Left hindlimb (tissue), 1 donor: ENCODE data around the gene FSTL5.

ENCODE experiments used
- DNase-seq: peaks from one replicate; pipeline ENCODE4 v3.0.0-alpha.2; 2018

The FSTL5 gene

DNA sequence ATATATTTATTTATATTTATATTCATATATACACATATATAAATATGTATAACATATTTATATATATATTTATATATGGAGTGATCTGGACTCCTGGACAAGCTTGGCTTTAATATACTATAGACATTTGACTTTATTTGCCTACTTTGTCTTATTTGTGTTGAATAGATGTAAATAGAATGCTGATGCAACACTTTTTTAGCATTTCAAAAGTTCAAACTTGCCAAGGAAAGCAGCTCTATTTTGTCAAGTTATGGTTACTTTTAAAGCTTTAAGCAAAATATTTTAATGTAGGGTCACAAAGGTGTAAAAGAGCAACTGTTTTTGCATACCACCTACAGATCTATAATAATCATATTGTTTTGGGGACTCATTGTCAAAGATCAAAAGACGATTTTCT is 61.1 kb downstream of the FSTL5 start:
- DNase-seq: no peak

DNA sequence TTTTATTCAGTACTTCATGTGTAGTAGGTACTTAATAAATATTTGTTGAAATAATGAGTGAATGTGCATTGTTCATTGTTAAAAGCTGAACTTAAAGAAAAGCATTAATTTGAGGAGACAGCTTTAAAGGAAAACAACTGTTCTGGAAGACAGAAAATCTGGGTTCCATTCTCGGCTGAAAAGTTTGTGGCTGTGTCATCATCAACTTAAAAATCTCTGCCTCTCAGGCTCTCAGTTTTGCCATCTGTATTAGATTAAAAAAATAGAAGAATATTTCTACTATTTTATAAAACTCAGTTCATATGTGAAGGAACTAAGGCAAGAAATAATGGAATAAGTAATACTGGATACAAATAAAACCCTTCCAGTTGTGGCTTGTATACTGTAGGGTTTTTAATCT is 62.5 kb downstream of the FSTL5 start:
- DNase-seq: no peak

- peak; percentile 35 for DNase-seq
These were observed 88.1 kb downstream of the FSTL5 start for GRCh38 chr4:162075726-162076125.

DNA sequence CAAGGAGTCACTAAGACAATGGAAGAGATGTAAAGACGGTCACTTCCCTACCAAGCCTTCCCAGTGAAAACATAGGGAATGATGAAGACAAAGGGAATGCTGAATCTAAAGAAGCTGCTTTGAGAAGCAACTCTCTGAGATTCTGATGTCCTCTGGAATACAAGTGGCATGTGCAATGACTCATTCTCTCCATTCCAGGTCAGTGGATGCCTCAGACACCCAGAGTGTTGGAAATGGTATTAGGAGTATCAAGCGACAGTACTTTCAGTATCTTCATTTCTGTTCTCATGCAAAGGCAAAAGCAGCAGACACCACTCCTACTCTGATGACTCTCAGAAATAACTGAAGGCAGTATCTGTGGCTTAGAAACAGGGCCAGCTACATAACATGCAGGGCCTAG is 102.6 kb downstream of the FSTL5 start:
- DNase-seq: no peak

DNA sequence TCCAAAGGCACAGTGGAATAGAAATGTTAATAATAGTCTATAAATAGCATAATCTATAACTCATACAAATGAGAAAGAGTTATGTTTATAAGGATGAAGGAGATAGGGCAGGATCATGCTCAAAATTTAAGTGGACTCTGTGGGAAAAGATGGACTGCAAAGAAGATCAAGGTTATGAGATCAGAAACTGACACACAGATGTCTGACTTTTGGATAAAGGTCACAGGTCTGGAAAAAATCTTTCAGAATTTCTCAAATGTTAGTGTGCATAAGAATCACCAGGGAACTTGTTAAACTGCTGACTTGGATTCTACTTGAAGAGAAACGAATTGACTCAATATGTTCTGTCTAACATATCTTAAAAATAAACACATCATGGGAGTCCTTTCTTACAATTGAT is 104.1 kb downstream of the FSTL5 start:
- no peak for DNase-seq

DNA sequence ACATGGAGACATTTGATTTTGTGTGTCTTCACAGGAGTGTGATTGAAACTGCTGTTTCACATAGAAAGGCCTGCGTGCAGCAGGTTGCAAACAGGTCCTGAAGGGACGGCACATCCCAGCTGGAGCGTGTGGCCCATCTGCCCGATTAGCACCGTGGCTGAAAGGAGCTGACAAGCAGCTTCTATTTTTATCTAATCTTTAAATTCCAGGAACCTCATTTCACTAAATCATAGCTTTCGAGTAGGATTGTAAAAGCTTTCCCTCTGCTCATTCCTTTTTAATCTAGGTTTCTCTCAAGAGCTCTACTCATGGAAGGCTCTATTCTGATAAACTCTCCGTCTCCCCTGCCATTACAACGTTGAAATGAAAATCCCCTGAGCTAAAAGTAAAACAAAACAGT is 106.8 kb downstream of the FSTL5 start:
- DNase-seq: no peak

GRCh38 chr4:162046135-162046534 is 117.7 kb downstream of the FSTL5 start:
- DNase-seq: no peak

DNA sequence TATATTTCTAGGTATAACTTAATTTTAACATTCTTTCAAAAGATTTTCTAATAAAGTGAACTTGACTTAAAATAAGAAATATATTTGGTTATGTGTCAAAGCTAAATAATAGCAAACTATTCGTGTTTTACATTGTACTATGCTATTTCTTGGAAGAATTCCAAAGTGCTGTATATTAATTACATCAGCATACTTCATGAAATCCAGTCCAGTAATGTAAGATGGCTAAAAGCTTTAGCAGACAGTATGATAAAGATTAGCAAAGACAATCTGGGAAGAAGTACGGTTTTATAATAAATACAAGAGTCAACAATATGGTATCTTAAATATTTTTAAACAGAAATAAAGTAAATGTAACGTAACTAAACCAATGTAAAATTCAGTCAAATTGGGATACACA is 125.7 kb downstream of the FSTL5 start:
- DNase-seq: no peak

DNA sequence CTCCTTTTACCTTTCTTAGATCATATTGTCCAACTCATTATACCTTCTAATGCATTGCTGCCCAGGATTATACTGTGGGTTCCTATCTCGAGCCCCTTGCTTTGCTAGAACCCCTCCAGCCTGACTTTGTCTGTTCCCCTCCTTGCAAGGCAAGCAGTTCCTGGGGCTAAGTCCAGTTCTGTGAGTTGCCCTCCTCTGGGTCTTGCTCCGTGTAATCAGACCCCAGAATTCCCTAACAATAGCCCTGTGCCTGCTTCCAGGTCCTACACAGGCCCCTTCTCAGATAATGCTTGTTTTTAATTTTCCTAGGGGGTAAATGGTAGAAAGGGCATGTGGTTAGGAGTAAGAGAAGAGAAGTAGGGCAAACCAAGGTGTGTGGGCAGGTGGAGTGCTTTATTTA is 145.9 kb downstream of the FSTL5 start:
- DNase-seq: no peak

DNA sequence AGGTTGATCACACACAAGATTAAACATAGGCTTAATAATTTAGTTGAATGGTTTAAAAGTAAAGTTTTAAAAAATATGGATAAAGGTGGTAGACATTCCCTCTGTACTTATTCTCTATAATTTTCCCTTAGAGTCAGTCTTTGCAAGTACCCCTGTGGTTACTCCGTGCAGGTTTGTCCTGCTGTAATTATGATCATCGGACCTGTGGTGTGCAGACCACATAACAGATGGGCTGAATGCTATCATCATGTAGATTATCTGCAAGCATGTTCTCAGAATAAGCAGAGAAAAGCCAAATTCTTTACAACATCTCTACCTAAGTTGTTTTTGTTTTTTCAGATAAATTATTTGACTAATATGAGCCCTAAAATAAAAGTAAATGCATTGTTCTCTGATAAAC is 146.8 kb downstream of the FSTL5 start:
- no peak for DNase-seq

GRCh38 chr4:162016219-162016618 is 147.6 kb downstream of the FSTL5 start:
- no peak for DNase-seq

GRCh38 chr4:162015090-162015489 is 148.7 kb downstream of the FSTL5 start:
- DNase-seq: no peak

GRCh38 chr4:162011089-162011488 is 152.7 kb downstream of the FSTL5 start:
- peak; percentile 29 for DNase-seq

DNA sequence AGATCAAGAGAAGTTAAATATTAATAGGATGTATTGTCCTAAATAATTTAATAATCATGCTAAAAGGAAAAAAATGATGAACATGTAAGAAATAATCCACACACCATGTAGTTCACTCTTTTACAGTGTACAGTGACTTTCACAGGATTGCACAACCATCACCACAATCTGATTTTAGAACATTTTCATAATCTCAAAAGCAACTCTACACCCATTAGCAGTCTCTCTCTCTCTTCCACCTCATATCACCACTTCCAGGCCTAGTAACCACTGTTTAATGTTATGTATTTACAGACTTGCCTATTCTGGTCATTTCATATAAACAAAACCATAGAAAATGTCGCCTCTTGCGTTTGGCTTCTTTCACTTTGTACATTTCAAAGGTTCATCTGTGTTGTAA is 153.4 kb downstream of the FSTL5 start:
- DNase-seq: no peak

GRCh38 chr4:161992317-161992716 is 171.5 kb downstream of the FSTL5 start:
- no peak for DNase-seq

DNA sequence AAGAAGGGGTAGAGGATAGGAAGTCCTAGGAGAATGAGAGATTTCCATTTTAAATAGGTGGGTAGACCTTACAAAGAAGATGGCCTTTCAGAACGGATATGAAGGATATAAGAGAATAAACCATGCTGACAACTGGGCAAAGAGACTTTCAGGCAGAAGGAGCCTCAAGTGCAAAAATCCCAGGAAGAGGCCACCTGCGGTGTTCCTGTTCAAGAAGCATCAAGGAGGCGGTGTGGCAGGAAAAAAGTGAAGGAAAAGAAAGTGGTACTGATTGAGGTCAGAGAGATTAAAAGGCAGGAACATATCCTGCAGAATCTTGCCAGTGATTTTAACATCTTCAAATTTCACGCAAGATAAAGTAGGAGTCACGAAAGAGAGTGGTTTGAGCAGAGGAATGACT is 172.0 kb downstream of the FSTL5 start:
- no peak for DNase-seq

DNA sequence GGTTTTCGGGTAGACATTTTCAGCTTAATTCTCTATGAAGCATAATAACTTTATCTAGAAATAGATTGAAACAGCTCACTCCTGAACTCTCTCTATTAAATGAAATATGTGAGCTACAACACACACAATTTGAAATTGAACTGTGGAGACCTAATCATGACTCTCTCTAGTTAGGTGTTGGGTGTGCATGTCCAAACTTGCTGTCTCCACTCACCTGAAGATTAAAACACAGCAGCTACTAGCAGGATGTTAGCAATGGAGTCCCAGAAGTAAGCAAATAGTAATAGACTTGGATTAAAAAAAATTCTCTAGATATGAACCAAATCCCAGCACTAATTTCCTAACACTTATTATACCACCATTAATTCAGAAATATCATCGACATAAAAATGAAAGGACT is 173.1 kb downstream of the FSTL5 start:
- no peak for DNase-seq

GRCh38 chr4:161988946-161989345 is 174.9 kb downstream of the FSTL5 start:
- no peak for DNase-seq

GRCh38 chr4:161987611-161988010 is 176.2 kb downstream of the FSTL5 start:
- no peak for DNase-seq

DNA sequence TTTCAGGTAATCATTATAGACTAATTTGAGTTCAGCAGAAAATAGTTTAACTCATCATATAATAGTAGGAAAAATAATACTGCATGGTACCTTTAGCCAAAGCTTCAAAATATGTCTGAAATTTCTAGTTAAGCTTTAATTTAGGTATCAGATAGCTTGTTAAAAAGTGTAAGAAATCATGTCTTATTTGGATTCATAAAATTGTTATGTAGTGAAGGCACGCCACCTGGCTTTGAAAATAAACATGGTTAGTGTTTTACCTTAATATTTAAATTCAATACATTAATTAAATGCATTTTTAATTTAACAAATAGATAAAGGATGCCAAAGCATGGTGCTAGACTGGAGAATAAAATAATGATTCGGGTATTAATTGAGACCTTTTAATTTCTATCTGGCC is 211.4 kb downstream of the FSTL5 start:
- DNase-seq: no peak

GRCh38 chr4:161949946-161950725 is 213.7 kb downstream of the FSTL5 start:
- no peak for DNase-seq

DNA sequence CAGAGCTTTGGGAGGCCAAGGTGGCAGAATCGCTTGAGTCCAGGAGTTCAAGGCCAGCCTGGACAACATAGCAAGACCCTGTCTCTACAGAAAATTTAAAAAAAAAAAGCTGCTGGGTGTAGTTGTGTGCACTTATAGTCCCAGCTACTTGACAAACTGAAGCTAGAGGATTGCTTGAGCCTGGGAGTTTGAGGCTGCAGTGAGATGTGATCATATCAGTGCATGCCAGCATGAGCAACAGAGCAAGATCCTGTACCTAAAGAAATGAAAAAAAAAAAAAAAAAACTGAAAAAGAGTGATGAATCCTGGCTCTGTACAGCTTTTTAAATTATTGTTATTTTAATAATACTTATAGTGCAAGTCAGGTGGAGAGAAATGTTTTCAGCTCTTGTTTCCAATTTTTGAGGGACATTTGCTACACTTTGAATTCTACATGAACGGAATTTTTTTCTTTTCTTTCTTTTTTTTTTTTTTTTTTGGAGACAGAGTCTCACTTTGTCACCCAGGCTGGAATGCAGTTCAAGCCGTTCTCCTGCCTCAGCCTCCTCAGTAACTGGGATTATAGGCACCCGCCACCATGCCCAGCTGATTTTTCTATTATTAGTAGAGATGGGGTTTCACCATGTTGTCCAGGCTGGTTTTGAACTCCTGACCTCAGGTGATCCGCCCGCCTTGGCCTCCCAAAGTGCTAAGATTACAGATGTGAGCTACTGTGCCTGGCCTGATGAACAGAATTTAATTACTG is 215.6 kb downstream of the FSTL5 start:
- DNase-seq: no peak

- DNase-seq: no peak
These were observed 226.2 kb downstream of the FSTL5 start for GRCh38 chr4:161937596-161937995.
